K562 (cell line): Measurements from ENCODE around the gene HOXA11.

Experiments
- ELK3 ChIP-seq: fragments of 450-650 bp; formaldehyde crosslinking; IDR thresholded peaks from 2 replicates; pipeline ENCODE4 v1.4.0; 2020; ENCODE audit warnings: mild to moderate bottlenecking
- SLC30A9 ChIP-seq: fragments of 250-450 bp; sonication (Bioruptor Pico); IDR thresholded peaks from 2 replicates; pipeline ENCODE4 v1.8.0; 2022; ENCODE audit warnings: mild to moderate bottlenecking, moderate library complexity

GRCh38 chr7:27209933-27210440 is 25.0 kb upstream of the HOXA11 start:
- TF ChIP-seq SLC30A9 (CRISPR knock-in tag) (no peak), ELK3 (no peak)
